ENCODE measurements around the gene NOTCH1.

NOTCH1 gene

DNA sequence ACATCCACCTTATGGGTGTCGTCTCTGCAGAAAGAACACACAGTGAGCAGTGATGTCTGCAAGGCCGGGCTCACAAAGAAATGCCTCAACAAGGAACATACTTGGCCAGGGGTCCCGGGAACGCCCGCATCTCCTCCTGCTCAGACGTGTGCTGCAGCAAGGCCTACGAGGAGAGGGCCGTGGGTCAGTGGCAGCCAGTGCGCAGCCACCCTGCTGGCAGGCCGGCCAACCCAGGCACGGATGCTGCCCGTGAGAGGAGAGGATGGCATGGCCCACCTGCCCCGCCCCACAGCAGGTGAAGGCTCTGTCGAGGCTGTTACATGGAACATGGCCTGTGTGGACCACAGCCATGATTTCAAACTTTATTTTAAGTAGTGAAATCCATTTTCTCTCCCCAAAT, 82.3 kb downstream of the NOTCH1 start:
- Histone ChIP-seq H3K9me3 (ENCODE audit: insufficient read depth, low read length) (no peaks in the 10 kb centered on the region), H3K27me3 (ENCODE audit: low read depth, low read length) (no peaks in the 10 kb centered on the region), H3K36me3 (replicated peaks; ENCODE audit: low read depth, low read length) (peaks cover 75% of the 10 kb centered on the region), H3K4me2 (ENCODE audit: low read length) (no peak overlapping the region), H3K4me1 (ENCODE audit: low read length) (no peaks in the 10 kb centered on the region), H2AFZ (ENCODE audit: low read depth, low read length) (no peak overlapping the region), H3K9ac (ENCODE audit: low read length) (no peak overlapping the region), H3K4me3 (ENCODE audit: low read length) (no peak overlapping the region), H4K20me1 (ENCODE audit: insufficient read depth, low read length) (peaks cover 7% of the 10 kb centered on the region; the same call in 1 of the 2 replicates), H3K27ac (ENCODE audit: low read length) (no peak overlapping the region), H3K79me2 (ENCODE audit: low read length) (peaks cover 5% of the 10 kb centered on the region; the same call in 1 of the 2 replicates)
- no peak for TF ChIP-seq EZH2phosphoT487 (IDR thresholded peaks at IDR 0.05; ENCODE audit: low read depth)
- TF ChIP-seq, protein P1, sequence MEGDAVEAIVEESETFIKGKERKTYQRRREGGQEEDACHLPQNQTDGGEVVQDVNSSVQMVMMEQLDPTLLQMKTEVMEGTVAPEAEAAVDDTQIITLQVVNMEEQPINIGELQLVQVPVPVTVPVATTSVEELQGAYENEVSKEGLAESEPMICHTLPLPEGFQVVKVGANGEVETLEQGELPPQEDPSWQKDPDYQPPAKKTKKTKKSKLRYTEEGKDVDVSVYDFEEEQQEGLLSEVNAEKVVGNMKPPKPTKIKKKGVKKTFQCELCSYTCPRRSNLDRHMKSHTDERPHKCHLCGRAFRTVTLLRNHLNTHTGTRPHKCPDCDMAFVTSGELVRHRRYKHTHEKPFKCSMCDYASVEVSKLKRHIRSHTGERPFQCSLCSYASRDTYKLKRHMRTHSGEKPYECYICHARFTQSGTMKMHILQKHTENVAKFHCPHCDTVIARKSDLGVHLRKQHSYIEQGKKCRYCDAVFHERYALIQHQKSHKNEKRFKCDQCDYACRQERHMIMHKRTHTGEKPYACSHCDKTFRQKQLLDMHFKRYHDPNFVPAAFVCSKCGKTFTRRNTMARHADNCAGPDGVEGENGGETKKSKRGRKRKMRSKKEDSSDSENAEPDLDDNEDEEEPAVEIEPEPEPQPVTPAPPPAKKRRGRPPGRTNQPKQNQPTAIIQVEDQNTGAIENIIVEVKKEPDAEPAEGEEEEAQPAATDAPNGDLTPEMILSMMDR (IDR thresholded peaks at IDR 0.05; ENCODE audit: low read depth, low read length), result no peak

DNA sequence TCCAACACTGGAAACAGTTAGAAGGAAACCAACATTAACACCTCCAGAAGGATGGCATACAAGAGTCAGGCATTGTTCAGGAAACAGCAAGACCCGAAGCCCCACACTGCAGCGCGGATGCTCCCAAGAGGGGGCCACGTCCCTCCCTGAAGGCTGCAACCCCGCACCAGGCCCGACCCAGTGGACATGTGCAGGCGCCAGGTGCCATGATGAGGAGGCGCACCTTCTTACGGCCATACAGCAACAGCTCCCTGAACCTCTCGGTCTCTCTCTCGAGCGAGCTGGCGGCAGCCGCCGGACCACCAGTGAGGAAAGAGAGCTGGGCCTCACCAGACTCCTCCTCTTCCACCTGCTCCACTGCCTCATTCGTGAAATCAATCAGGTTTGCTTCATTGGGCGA, 83.2 kb downstream of the NOTCH1 start:
- H3K9me3 ChIP-seq (ENCODE audit: insufficient read depth, low read length), result no peaks in the 10 kb centered on the region
- H3K4me3 ChIP-seq (ENCODE audit: low read length), result no peak overlapping the region
- H3K27ac ChIP-seq (ENCODE audit: low read length), result no peak overlapping the region
- no peak overlapping the region for H3K9ac ChIP-seq (ENCODE audit: low read length)
- H3K36me3 ChIP-seq (replicated peaks; ENCODE audit: low read depth, low read length), result peaks cover 68% of the 10 kb centered on the region
- H3K4me1 ChIP-seq (ENCODE audit: low read length), result no peaks in the 10 kb centered on the region
- no peak overlapping the region for H3K4me2 ChIP-seq (ENCODE audit: low read length)
- TF ChIP-seq EZH2phosphoT487 (IDR thresholded peaks at IDR 0.05; ENCODE audit: low read depth), result no peak
- TF ChIP-seq, protein P1 (IDR thresholded peaks at IDR 0.05; ENCODE audit: low read depth, low read length), result no peak
- peaks cover 5% of the 10 kb centered on the region; the same call in 1 of the 2 replicates for H4K20me1 ChIP-seq (ENCODE audit: insufficient read depth, low read length)
- no peaks in the 10 kb centered on the region for H3K27me3 ChIP-seq (ENCODE audit: low read depth, low read length)
- no peak overlapping the region for H2AFZ ChIP-seq (ENCODE audit: low read depth, low read length)
- H3K79me2 ChIP-seq (ENCODE audit: low read length), result peaks cover 3% of the 10 kb centered on the region; the same call in 1 of the 2 replicates

DNA sequence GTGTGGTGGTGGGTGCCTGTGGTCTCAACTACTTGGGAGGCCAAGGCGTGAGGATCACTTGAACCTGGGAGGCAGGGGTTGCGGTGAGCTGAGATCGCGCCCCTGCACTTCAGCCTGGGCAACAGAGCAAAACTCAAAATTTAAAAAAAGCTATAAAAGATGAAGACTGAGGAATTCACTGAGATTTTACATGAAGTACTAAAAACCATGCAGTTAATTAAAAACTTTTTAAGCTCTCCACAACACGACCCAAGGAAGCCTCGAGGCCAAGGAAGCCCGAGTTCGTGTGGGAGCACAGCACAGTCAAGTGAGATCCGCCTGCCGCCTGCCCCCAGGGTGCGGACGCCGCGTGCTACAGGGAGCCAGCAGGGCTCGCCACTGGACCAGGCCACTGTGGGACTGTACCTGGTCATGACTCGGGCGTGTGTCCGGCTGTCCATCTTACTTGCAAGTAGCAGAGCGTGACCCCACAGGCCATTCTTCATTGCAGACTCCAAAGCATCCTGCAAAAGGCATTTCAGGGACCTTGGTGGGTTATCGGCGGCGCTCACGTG, 85.0 kb downstream of the NOTCH1 start:
- H2AFZ ChIP-seq (ENCODE audit: low read depth, low read length), result no peak overlapping the region
- H3K9me3 ChIP-seq (ENCODE audit: insufficient read depth, low read length), result no peaks in the 10 kb centered on the region
- H3K4me3 ChIP-seq (ENCODE audit: low read length), result no peak overlapping the region
- TF ChIP-seq, protein P1 (IDR thresholded peaks at IDR 0.05; ENCODE audit: low read depth, low read length), result no peak
- no peak for TF ChIP-seq EZH2phosphoT487 (IDR thresholded peaks at IDR 0.05; ENCODE audit: low read depth)
- no peak overlapping the region for H3K9ac ChIP-seq (ENCODE audit: low read length)
- no peak overlapping the region for H3K4me2 ChIP-seq (ENCODE audit: low read length)
- H3K36me3 ChIP-seq (replicated peaks; ENCODE audit: low read depth, low read length), result peaks cover 68% of the 10 kb centered on the region
- no peak overlapping the region for H3K27ac ChIP-seq (ENCODE audit: low read length)
- H3K4me1 ChIP-seq (ENCODE audit: low read length), result no peaks in the 10 kb centered on the region
- peaks cover 5% of the 10 kb centered on the region; the same call in 1 of the 2 replicates for H4K20me1 ChIP-seq (ENCODE audit: insufficient read depth, low read length)
- H3K79me2 ChIP-seq (ENCODE audit: low read length), result peaks cover 3% of the 10 kb centered on the region; the same call in 1 of the 2 replicates
- no peaks in the 10 kb centered on the region for H3K27me3 ChIP-seq (ENCODE audit: low read depth, low read length)

DNA sequence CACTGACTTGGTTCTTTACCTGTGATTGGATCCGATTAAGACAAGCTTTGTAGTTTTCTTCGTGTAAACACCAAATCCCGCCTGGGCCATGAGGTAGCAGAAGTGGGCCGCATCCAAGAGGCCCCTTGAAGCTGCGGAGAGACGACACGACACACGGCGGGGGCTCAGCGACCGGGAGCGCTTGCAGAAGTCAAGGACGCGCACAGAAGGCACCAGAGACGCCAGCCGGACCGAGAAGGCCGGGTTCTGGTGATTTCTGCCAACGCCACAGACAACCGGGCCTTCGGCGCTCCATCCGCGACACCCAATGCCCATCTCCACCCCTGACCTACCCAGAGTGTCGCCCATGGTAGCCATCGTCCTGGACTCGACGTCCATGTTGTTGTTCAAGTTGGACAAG, 86.4 kb downstream of the NOTCH1 start:
- Histone ChIP-seq H3K27ac (ENCODE audit: low read length) (no peak overlapping the region), H3K4me2 (ENCODE audit: low read length) (no peak overlapping the region), H3K27me3 (ENCODE audit: low read depth, low read length) (no peaks in the 10 kb centered on the region), H4K20me1 (ENCODE audit: insufficient read depth, low read length) (peaks cover 5% of the 10 kb centered on the region; the same call in 1 of the 2 replicates), H3K4me3 (ENCODE audit: low read length) (no peak overlapping the region), H3K36me3 (replicated peaks; ENCODE audit: low read depth, low read length) (peaks cover 70% of the 10 kb centered on the region), H3K79me2 (ENCODE audit: low read length) (peaks cover 3% of the 10 kb centered on the region; the same call in 1 of the 2 replicates), H2AFZ (ENCODE audit: low read depth, low read length) (no peak overlapping the region), H3K4me1 (ENCODE audit: low read length) (no peaks in the 10 kb centered on the region), H3K9ac (ENCODE audit: low read length) (no peak overlapping the region), H3K9me3 (ENCODE audit: insufficient read depth, low read length) (no peaks in the 10 kb centered on the region)
- no peak for TF ChIP-seq EZH2phosphoT487 (IDR thresholded peaks at IDR 0.05; ENCODE audit: low read depth)
- TF ChIP-seq, protein P1 (IDR thresholded peaks at IDR 0.05; ENCODE audit: low read depth, low read length), result no peak
